HPDE6-E6E7 (cell line): Measurements from ENCODE around the gene MBD3.
"Not testable (repeated sequence)": the region's sequence is repeated elsewhere in the genome, so short reads cannot be mapped to it uniquely, and the experiment has no call there.

Experiments
- DNase-seq: peaks from one replicate; pipeline ENCODE4 v3.0.0; 2011; ENCODE audit warnings: missing footprints; ENCODE audit errors: extremely low spot score

Gene MBD3, protein sequence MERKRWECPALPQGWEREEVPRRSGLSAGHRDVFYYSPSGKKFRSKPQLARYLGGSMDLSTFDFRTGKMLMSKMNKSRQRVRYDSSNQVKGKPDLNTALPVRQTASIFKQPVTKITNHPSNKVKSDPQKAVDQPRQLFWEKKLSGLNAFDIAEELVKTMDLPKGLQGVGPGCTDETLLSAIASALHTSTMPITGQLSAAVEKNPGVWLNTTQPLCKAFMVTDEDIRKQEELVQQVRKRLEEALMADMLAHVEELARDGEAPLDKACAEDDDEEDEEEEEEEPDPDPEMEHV

GRCh38 chr19:1592755-1593500 lies at the start of gene MBD3:
Gene MBD3, minus strand, starts transcription at chr19:1592865. Its CDS starts 234 bp downstream, at chr19:1592631.
- peak; percentile 91 for DNase-seq

- not testable (repeated sequence) for DNase-seq
Observed at GRCh38 chr19:1640893-1641448, 48.3 kb upstream of the MBD3 start.

DNA sequence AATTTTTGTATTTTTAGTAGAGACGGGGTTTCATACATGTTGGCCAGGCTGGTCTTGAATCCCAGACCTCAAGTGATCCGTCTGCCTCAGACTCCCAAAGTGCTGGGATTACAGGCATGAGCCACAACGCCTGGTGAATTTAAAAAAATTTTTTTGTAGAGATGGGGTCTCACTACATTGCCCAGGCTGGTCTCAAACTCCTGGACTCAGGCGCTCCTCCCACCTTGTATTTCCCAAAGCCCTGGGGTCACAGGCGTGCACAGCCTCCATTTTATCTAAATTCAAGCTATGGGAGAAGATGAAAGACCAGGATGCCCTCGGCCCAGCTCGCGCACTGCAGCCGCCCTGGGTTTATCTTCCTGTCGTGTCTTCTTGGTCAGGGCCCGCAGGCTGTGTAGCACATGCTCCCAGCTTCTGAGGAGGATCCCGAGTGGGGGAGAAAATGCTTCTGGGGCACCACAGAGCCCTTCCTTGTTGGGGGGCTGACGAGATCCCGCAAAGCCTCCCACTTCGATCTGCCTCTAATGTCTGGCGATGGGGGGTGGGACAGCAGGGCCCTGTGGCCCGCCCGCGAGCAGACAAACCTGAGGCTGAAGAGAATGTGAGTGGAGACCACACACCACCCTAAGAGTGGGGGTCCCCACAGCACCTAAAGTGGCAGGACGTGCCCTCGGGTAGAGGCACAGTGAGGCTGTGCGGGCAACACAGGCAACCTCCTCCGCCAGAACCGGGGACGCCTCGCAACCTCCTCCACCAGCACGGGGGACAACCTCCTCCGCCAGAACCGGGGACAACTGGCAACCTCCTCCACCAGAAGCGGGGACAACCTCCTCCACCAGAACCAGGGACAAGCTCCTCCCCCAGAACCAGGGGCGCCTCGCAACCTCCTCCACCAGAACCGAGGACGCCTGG lies 43.9 kb upstream of the MBD3 start:
- no peak for DNase-seq

- no peak for DNase-seq
Observed at GRCh38 chr19:1634938-1635243, 42.2 kb upstream of the MBD3 start.

DNA sequence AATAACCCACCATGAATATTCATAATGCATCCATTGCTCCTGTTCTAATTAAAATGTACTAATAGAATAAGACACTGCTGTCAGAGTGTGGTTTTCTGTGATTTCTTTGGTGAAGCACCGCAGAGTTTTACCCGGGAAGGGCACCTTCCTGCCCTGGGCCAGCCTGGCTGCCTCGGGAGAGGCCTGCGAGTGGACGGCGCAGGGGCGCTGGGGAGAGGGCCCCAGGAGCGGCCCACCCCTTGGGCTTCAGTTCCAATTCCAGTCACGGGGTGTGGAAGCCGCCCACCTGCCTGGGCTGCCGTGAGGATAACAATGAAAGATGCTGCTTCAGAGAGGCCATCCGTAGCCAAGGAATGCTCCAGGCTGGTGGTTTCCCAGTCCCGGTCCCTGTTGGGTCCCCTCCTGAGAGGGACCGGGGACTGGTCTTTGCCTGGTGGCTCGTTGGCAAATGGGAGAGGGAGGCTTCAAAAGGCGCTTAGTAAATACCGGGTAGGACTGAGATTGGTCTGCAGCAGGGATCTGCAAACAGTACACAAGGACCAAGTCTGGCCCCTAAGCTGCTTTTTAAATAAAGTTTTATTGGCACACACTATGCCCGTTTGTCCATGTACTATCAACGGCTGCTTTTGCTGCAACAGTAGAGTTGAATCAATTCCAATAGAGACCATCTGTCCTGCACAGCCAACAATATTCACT lies 41.7 kb upstream of the MBD3 start:
- no peak for DNase-seq

DNA sequence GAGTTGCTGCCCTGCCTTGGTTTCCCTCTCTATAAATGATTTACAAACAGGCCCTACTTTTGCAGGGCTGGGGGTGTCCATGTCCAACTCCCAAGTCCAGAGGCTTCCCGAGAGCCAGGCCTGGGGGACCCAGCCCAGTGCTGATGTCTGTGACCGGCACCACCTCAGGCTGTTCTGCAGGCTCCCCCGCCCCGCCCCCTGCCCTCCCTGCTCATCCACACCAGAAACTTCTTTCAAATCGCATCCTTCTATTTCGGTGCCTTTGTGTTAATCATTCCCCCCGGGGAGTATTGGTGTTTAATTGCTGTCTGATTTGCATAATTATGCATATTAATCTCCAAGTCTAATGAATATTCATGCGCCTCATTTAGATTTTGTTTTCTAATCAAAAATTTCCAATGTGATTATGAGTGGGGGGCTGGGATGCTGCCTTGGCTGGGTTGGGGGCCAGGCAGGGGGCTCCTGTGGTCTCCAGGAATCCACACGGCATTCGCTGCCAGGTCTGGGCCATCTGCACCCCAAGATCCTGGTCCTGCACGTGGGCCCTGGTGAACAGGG lies 40.7 kb upstream of the MBD3 start:
- DNase-seq = no peak

DNA sequence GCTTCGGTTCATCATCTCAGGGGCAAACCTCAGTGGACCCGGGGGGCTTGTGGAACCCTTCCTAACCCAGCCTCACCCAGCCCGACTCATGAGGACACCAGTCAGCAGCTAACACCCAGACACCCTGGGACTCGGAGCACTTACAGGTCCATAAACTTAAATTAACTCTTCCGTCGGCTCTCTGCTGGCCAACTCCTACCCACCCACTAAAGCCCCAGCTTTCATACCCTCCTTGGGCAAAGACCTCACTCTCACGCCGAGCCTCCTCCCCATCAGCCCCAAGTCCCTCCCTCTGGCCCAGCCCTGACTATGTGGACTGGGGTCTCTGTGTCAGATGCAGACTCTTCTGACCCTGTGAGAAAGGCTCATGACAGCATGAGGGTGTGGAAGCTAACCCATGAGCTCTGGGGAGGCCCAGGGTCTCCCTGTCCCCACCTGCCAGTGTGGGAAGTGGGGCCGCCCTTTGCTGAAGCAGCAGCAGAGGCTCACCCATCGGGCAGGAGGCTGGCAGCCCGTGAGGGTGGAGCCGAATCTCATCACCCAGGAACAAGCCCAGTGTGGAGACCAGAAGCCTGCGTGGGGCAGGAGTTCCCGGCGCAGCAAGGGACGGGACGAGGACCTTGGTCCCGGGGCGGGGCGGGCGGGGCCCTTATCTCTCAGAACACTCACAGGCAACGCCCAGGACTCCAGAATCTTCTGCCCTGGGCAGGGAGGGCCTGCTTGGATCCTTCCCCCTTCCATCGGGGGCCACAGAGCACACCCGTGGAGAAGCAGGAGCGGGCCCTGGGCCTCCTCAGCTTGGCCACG lies 40.0 kb upstream of the MBD3 start:
- DNase-seq = no peak

- DNase-seq = no peak
Observed at GRCh38 chr19:1631557-1632100, 39.0 kb upstream of the MBD3 start.

DNA sequence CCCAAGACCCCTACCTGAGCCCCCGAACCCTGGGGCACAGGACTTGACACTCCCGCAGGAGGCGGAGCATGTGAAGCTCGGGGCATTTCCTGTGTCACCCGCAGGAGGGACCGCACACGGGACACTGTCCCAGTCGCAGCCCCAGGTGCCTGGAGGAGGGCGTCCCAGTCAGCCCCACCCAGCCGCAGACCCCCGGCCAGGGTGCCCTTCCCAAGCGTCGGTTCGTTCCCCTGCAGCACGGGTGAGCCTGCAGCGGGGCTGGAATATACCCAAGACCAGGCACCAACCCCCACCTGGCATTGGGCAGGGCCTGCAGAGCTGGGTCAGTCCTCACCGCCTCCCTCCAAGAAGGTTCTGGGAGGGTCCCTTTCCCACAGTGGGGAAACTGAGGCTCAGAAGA lies 38.1 kb upstream of the MBD3 start:
- no peak for DNase-seq

DNA sequence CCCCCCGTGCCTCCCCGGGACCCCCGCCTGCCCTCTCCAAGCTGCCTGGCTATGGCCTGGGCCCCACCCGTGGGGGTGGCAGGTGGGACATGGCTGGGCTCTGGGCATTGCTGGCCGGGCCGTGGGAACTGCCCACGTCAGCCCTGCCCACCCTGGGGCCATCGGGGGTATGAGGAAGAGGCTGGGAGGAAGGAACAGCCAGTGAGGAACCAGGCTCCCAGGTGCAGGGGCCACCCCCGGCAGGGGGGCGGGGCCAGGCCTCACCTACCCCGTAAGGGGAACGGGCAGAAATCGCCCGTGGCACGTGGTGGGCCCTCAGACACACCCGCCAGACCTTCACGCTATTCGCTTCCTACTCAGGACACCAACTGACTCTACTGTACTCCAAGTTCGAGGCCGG lies 37.3 kb upstream of the MBD3 start:
- no peak for DNase-seq

- no peak for DNase-seq
Observed at GRCh38 chr19:1629256-1629808, 36.7 kb upstream of the MBD3 start.

DNA sequence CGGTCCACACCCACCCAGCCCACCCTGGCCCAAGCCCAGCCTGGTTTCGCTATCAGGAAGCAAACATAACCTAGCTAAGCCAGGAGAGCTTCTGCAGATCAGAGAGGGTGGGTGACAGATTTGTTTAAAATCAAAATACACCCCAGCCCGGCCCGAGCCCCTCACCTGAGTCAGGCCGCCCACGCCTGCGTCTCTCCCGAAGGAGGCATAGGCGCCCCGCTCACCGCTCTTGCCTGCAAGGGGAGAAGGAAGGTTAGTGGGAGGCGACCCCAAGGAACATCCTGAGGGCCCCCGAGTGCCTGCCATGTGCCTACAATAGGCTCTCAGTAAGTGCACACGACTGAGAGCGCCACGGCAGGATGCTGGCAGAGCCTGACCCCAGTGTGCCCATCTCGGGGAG lies 34.5 kb upstream of the MBD3 start:
- DNase-seq = no peak

DNA sequence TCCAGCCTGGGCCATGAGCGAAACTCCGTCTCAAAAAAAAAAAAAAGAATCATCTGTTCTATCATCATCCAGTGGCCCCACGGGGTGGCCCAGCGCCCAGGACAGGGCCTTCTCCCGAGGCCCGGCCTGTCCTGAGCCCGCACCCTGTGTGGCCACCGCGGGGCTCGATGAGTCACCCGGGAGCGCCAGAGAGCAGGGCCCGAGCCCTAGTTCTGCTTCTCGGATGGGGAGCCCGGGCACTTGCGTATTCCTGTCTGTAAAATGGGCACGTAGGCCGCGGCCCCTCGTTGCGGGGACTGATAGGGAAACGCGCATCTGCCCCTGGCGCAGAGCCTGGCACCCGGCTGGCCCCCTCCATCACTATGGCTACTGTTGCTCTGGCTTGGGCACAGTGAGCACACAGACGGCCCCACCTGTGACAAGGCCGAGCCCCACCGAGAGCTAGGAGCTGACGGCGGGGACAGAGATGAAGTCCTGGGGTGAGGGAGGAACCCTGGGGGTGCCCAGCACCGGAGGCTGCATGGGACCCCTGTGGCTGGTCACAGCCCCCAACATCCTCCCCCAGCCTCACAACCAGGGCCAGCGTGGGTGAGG lies 33.8 kb upstream of the MBD3 start:
- no peak for DNase-seq

- DNase-seq = no peak
Observed at GRCh38 chr19:1624458-1624857, 31.8 kb upstream of the MBD3 start.

DNA sequence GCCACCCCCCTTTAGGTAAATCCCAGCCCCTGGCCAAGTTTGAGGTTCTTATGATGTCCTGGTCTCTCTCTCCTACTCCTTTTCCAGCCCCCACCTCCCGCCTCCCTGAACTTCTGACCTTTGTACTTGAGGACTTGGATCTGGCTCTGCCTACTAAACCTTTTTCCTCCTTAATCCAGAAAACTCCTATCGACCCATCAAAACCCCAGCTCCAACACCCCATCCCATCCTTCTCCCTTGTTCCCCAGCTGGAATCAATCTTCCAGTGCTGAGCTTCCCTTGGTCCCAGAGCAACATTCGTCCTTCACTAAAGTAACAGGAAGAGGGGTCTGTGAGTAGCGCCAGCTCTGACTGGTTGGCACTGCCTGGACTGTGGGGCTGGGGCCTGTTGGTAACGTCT lies 29.9 kb upstream of the MBD3 start:
- DNase-seq = no peak

DNA sequence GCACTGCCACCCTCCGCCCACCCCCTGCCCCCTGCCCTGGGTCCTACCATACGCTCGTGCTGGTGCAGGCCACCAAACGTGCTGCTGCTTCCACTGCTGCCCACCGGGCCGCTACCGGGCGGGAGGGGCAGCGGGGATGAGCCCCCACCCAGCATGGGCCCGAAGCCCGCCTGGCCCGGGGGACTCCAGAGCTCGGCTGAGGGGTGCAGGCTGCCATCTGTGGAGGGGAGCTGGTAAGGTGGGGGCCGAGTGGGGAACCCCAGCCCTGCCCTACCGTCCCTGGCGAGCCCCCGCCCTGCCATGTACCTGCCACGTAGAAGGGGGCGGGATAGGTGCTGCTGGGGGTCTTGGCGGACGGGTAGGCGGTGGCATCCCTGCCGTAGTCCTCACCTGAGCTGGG lies 29.3 kb upstream of the MBD3 start:
- DNase-seq = no peak

- no peak for DNase-seq
Observed at GRCh38 chr19:1621574-1621973, 28.9 kb upstream of the MBD3 start.

GRCh38 chr19:1621021-1621420 lies 28.4 kb upstream of the MBD3 start:
- DNase-seq = no peak

DNA sequence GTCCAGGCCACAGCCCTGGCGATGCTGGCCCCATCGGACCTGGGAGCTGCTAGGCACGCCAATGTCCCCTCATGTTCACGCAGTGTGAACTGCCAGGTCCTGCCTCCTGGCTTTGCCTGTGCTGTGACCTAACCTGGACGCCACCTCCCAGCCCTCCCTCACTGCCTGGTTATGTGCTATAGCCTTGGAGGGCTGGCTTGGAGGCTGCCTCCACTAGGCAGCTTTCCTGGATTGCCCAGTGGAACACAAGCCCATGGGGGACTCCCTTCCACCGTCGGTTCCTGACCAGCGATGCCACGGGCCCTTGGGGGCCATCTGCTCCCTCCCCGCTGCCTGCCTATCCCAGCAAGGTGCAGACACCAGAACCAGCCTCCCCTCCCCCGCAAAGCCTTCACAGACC lies 27.8 kb upstream of the MBD3 start:
- DNase-seq = no peak
